Lower lobe of right lung (tissue), 2 donors: ENCODE data around the gene PTPN14. TPM values are rescaled to one million over a fixed set of nuclear protein-coding genes. Genes with fewer than 3 reads are reported as not detected.
A peak's percentile ranks its signal among the peaks of the same experiment; 100 is the strongest.
"Not testable (repeated sequence)": the region's sequence is repeated elsewhere in the genome, so short reads cannot be mapped to it uniquely, and the experiment has no call there.

Experiments
- ATAC-seq, 2 donors: fragments of 200-7000 bp; cut with Tn5 transposase; one replicate each; pipeline ENCODE4 v1.9.1; 2020 to 2022; ENCODE audit warnings: mild to moderate bottlenecking in 2 of 2, moderate library complexity in 2 of 2
- DNase-seq: peaks from one replicate; pipeline ENCODE4 v3.0.0-alpha.2; 2020
- H3K27ac ChIP-seq: fragments of 200-600 bp; one replicate; pipeline ENCODE4 v1.8.0; 2022
- H3K27me3 ChIP-seq: fragments of 200-600 bp; one replicate; pipeline ENCODE4 v1.8.0; 2022; ENCODE audit warnings: low read depth
- H3K36me3 ChIP-seq: fragments of 200-600 bp; one replicate; pipeline ENCODE4 v1.8.0; 2022; ENCODE audit warnings: mild to moderate bottlenecking
- H3K4me1 ChIP-seq: fragments of 200-600 bp; one replicate; pipeline ENCODE4 v1.8.0; 2022
- H3K4me3 ChIP-seq: fragments of 200-600 bp; one replicate; pipeline ENCODE4 v1.8.0; 2022; ENCODE audit warnings: mild to moderate bottlenecking
- H3K9me3 ChIP-seq: fragments of 200-600 bp; one replicate; pipeline ENCODE4 v1.8.0; 2022
- CTCF ChIP-seq: fragments of 200-600 bp; IDR thresholded peaks from one replicate; pipeline ENCODE4 v1.8.0; 2022; ENCODE audit warnings: antibody characterized with exemption, mild to moderate bottlenecking
- intact Hi-C: fragments of 100-400 bp; cut with DNase I; formaldehyde crosslinking; loops from one replicate; pipeline ENCODE4 v1.11.0; 2022
- total RNA-seq: library from RNA; stranded (reverse); fragmentation: NEBNext Ultra II Directional; extraction: Animal tissue kit (Norgen Biotek cat#: 25700); gene quantifications from one replicate; pipeline ENCODE4 v1.2.1, GENCODE V29; 2021
- donor health status: DM: no; HTN: yes; CAD: no; lungs with severe emphysema.

PTPN14 gene
- total RNA-seq, 1 donor from 2014 or later: 34.1 TPM

GRCh38 chr1:214491468-214492146, 59.8 kb downstream of the PTPN14 start:
- intact Hi-C loops: no loop called here
- no peak overlapping the region for H3K4me3 ChIP-seq
- no peak for ATAC-seq
- no peak for DNase-seq
- no peak overlapping the region for H3K27ac ChIP-seq
- no peaks in the 10 kb centered on the region for H3K4me1 ChIP-seq
- no peaks in the 10 kb centered on the region for H3K36me3 ChIP-seq
- H3K27me3 ChIP-seq: no peaks in the 10 kb centered on the region
- no peak for TF ChIP-seq CTCF
- no peaks in the 10 kb centered on the region for H3K9me3 ChIP-seq

- DNase-seq (no peak), ATAC-seq (no peak)
- no peaks in the 10 kb centered on the region for H3K9me3 ChIP-seq
- H3K36me3 ChIP-seq: no peaks in the 10 kb centered on the region
- intact Hi-C loops: no loop called here
- H3K27ac ChIP-seq: no peak overlapping the region
- no peak for TF ChIP-seq CTCF
- H3K4me1 ChIP-seq: no peaks in the 10 kb centered on the region
- H3K27me3 ChIP-seq: no peaks in the 10 kb centered on the region
- no peak overlapping the region for H3K4me3 ChIP-seq
Measured at GRCh38 chr1:214485151-214485550, 66.3 kb downstream of the PTPN14 start.

- DNase-seq, H3K9me3 ChIP-seq, intact Hi-C loops, H3K4me3 ChIP-seq, ATAC-seq, H3K4me1 ChIP-seq, H3K36me3 ChIP-seq, H3K27ac ChIP-seq, H3K27me3 ChIP-seq: not testable (repeated sequence)
Measured at GRCh38 chr1:214483180-214483579, 68.2 kb downstream of the PTPN14 start.

- H3K36me3 ChIP-seq, H3K4me1 ChIP-seq, H3K4me3 ChIP-seq, intact Hi-C loops, H3K27ac ChIP-seq, H3K9me3 ChIP-seq, H3K27me3 ChIP-seq, DNase-seq: not testable (repeated sequence)
- ATAC-seq: peak in 1 of 2 donors; percentile 40
Measured at GRCh38 chr1:214481983-214482634, 69.3 kb downstream of the PTPN14 start.

GRCh38 chr1:214476986-214477870, 74.2 kb downstream of the PTPN14 start:
- no peaks in the 10 kb centered on the region for H3K27me3 ChIP-seq
- peak; percentile 91 for ATAC-seq
- no peaks in the 10 kb centered on the region for H3K9me3 ChIP-seq
- intact Hi-C loops: no loop called here
- no peak for DNase-seq
- peaks cover 8% of the 10 kb centered on the region for H3K4me1 ChIP-seq
- H3K27ac ChIP-seq: peak overlapping the region; percentile 47
- no peak overlapping the region for H3K4me3 ChIP-seq
- H3K36me3 ChIP-seq: no peaks in the 10 kb centered on the region
- TF ChIP-seq CTCF: no peak

- Histone ChIP-seq H3K4me3 (no peak overlapping the region), H3K9me3 (no peaks in the 10 kb centered on the region), H3K27me3 (no peaks in the 10 kb centered on the region), H3K4me1 (peaks cover 8% of the 10 kb centered on the region), H3K27ac (peak overlapping the region; percentile 47), H3K36me3 (no peaks in the 10 kb centered on the region)
- intact Hi-C loops: no loop called here
- no peak for DNase-seq
- no peak for TF ChIP-seq CTCF
- ATAC-seq: peak; percentile 18 to 44
Measured at GRCh38 chr1:214476229-214476985, 75.0 kb downstream of the PTPN14 start.
